Activated gamma-delta T cell treated with anti-CD3 and anti-CD28 coated beads, Interleukin-2, amount 50 U/mL, for 16 hours (primary cell): Measurements from ENCODE around the gene HOXC4.
"Not testable (repeated sequence)": the region's sequence is repeated elsewhere in the genome, so short reads cannot be mapped to it uniquely, and the experiment has no call there.

Experiments
- DNase-seq: peaks from one replicate; pipeline ENCODE4 v3.0.0-alpha.2; 2020; ENCODE audit warnings: low read depth

Gene HOXC4

DNA sequence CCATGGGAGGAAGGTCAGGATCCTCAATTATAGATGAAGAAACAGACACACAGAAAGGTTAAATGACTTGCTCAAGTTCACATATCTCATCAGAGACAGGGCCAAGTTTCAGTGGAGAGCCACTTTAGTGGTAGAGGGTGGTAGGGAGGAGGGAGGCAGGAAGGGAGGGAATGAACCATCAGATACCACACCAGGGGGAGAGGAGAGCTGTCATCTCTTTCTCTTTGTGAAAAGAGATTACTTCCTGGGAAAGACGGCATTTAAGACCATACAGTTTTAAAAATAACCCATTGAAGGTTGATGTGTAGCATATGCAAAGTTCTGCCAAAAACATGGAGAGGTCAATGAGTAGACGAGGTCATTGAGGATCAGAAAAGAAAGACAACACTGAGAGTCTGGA, 39.3 kb downstream of the HOXC4 start:
- not testable (repeated sequence) for DNase-seq

DNA sequence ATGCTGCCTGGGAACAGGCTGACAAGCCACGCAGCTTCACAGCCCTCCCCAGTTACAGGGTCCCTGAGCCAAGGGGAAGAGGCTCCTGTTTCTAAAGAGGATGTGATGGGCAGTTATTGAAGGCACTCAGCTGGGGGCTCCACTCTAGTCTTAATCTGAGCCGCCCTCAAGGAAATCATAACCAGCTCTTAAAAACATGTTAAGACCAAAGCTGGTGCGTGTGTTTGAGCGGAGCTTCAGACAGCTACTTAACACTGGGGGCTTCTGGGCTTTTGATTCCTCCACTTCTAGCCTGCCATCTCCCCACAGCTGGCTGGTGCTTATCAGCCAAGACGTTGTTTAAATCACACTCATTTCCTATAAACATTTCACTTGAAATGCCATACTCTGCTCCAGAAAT, 42.3 kb downstream of the HOXC4 start:
- not testable (repeated sequence) for DNase-seq

DNA sequence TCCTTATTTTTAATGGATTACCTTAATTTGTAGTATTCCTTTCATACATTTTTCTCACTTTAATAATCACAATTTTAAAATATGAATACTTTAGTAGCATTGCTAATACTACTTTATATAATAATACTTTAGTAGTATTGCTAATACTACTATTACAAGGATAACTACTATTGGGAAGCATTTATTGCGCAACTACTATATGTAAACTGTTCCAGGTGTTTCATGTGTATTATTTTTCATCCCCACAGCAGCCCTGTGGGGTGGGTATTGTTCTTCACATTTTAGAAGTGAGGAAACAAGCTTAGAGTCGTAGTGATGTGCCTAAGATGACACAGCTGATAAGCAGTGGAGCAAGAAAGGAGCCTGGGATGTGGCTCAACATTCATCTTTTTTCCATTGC, 45.0 kb downstream of the HOXC4 start:
- not testable (repeated sequence) for DNase-seq

DNA sequence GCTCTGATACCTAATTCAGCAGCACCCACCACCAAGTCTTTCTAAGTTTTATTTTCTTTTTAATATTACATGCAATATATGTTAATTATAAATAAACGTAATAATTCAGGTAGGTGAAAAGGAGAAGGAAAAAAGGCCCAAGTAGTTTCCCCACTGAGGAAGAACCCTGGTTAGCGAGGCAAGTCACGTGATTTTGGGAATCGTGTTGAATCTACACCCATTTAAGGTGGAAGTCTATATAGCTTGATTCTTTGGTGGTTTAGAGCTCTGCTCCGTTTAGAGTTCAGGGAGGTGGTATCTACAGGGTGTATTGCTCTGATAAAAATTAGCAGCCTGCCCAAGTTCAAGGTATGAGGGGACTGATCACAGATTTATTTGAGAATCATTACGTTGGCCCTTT, 47.0 kb downstream of the HOXC4 start:
- not testable (repeated sequence) for DNase-seq

DNA sequence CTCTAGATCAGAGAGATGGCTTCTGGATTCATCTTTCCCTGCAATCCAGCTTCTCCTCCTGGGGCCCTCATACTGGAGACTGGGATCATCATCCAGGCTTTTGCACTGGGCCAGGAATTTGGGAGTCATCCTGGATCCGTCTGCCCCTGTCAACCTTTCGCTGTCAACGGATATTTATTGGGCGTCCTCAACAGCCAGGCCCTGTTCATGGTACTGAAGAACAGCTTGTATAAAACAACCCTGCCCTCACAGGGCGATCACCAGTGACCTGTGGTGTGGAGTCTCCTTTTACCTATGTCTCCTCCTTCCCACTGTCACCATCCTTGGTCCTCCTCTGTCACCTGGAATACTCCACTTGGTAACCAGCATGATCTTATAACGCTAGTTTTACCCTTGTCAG, 48.6 kb downstream of the HOXC4 start:
- not testable (repeated sequence) for DNase-seq

DNA sequence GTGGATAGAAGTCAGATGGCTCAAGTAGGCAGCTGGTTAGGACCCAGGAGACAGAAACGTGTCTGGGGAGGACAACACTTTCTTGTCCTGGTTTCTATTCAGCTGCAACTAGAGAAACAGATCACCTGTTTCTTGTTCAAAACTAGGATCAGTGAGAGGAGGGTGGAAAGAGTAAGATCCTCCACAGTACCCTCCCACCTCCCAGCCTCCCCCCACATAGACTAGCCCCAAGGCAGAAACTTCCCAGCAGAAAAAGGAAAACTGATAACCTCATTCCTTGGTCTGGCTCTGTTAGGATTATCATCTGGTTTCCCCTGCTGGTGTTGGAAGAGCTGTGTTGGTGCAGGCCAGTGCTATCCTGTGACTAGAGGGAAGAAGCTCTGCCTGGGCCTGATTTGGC, 50.2 kb downstream of the HOXC4 start:
- not testable (repeated sequence) for DNase-seq
